Kidney glomerular epithelial cell (primary cell): ENCODE results near the gene ARFGEF2.
"Not testable (repeated sequence)": the region's sequence is repeated elsewhere in the genome, so short reads cannot be mapped to it uniquely, and the experiment has no call there.

Experiments used
- DNase-seq: peaks from one replicate; lab custom pipeline; 2025; lab: John Stamatoyannopoulos, UW

The ARFGEF2 gene

GRCh38 chr20:48921168-48921882 lies at the start of gene ARFGEF2:
Gene ARFGEF2 (plus strand): TSS chr20:48921711. CDS start chr20:48921890, 179 bp downstream.
- peak; percentile 83 for DNase-seq

GRCh38 chr20:48875233-48875913 lies 46.1 kb upstream of the ARFGEF2 start:
- DNase-seq, result no peak

GRCh38 chr20:48875914-48876240 lies 45.6 kb upstream of the ARFGEF2 start:
- no peak for DNase-seq

GRCh38 chr20:48877304-48877703 lies 44.2 kb upstream of the ARFGEF2 start:
- no peak for DNase-seq

- no peak for DNase-seq
Observed at GRCh38 chr20:48878534-48879248, 42.8 kb upstream of the ARFGEF2 start.

- DNase-seq, result no peak
Observed at GRCh38 chr20:48879612-48880245, 41.8 kb upstream of the ARFGEF2 start.

- DNase-seq, result no peak
Observed at GRCh38 chr20:48880331-48880730, 41.2 kb upstream of the ARFGEF2 start.

- no peak for DNase-seq
Observed at GRCh38 chr20:48880981-48881657, 40.4 kb upstream of the ARFGEF2 start.

- DNase-seq, result no peak
Observed at GRCh38 chr20:48885237-48885636, 36.3 kb upstream of the ARFGEF2 start.

- DNase-seq, result no peak
Observed at GRCh38 chr20:48886194-48886593, 35.3 kb upstream of the ARFGEF2 start.

- no peak for DNase-seq
Observed at GRCh38 chr20:48886811-48887210, 34.7 kb upstream of the ARFGEF2 start.

- DNase-seq, result not testable (repeated sequence)
Observed at GRCh38 chr20:48888517-48888916, 33.0 kb upstream of the ARFGEF2 start.

GRCh38 chr20:48889140-48889790 lies 32.2 kb upstream of the ARFGEF2 start:
- no peak for DNase-seq

- DNase-seq, result no peak
Observed at GRCh38 chr20:48891235-48892048, 30.1 kb upstream of the ARFGEF2 start.

GRCh38 chr20:48892049-48892470 lies 29.5 kb upstream of the ARFGEF2 start:
- DNase-seq, result no peak

GRCh38 chr20:48892891-48893290 lies 28.6 kb upstream of the ARFGEF2 start:
- no peak for DNase-seq

GRCh38 chr20:48893374-48893773 lies 28.1 kb upstream of the ARFGEF2 start:
- no peak for DNase-seq

- peak; percentile 89 for DNase-seq
Observed at GRCh38 chr20:48897305-48898010, 24.1 kb upstream of the ARFGEF2 start.

- DNase-seq, result no peak
Observed at GRCh38 chr20:48898210-48898609, 23.3 kb upstream of the ARFGEF2 start.
